NCI-H345 treated with DMSO at 0.1 percent for 48 hours (cell line): ENCODE measurements around the gene NEDD9.

Experiments used
- DNase-seq: peaks from one replicate; lab custom pipeline; 2025; ENCODE audit not compliant: unreplicated experiment; lab: John Stamatoyannopoulos, UW

The NEDD9 gene

DNA sequence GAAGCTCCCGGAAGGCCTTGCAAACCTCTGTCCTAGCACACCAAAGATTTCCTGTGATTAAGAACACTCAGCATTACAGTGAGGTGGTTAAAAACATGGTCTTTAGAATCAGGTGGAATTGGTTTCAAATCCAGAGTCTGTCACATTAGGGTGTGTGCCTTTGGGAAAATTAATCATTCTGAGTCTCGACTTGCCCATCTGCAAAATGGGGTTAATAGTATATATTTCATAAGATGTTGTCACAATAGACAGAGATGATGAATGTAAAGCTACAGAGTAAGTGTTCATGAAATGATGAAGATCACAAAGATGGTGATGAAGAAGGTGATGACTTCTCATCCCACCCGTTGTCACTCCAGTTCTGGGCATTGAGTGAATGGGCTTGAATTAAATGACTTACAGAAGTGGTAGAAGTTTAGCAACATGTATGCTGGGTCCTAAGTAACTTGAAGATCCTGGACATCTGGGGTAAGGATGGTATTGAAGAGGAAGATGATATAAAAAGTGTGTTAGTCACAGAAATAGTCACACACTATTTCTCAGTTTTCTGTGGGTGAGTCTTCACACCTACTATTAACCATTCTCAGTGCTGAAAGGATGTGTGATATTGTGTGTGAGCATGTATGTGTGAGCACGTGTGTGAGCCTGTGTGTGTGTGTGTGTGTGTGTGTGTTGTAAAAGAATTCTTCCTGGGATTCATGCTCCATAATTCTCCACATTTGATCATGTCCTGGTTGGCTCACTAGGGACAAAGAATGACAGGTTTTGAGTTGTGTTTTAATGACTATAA is 28.0 kb upstream of the NEDD9 start:
- no peak for DNase-seq

DNA sequence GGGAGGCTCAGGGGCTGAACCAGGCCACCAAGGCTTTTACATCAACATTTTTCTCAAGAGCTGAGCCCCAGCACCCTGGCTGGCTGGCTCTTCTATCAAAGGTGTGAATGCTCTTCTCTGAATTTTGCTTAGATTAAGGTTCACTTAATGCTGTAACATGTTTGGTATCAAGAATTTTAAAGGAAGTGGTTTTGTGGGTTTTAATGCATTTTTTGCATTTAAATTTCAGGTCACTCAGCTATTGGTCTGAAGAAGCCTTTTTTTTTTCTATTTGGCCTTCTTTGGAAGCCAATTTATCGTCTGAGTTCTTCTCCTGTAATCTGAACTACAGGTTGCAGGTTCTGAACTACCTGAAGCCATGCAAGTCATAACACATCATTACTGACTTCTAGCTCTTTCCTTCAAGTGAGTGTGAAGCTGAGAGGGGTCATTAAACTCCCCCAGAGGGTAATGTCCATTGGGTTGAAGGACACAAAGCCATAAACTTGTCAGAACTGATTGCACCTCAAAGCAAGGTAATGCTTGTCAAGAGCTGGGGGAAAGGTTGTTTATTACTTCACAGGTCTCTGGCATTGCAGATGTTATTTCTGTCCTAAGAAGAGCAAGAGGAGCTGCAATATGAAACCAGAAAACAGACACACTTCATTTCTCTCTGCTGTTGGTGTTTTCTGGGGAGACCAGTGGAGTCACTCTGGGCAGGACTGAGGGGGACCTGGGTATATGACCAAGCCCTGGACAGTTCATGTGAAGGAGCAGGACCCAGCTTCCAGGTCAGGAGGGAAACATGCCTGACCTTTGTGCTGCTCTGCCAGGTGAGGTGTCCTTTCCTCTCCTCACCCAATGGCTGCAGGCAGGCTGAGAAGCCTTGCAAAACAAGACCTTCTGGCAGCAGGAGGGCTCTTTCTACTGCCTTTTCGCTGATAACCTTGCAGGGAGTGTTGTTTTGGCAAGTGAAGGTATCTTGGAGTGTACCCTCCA is 26.1 kb upstream of the NEDD9 start:
- no peak for DNase-seq

DNA sequence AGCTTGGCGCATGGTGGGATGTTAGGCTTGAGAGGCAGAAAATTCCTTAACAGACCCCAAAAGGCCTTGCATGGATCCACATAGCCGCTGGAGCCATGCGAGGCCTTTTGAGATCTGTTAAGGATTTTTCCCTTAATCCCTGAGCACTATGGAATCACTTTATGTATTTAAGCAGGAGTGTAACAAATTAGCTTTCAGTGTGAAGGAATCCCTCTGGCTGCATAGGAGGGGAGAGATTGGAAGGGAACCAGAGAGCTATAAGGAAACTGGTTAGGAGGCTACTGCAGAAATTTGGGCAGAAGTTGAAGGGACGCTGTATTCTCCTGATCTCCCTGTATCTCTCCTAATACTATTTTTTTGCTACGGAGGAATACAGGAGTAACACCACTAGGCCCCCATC is 23.1 kb upstream of the NEDD9 start:
- no peak for DNase-seq

DNA sequence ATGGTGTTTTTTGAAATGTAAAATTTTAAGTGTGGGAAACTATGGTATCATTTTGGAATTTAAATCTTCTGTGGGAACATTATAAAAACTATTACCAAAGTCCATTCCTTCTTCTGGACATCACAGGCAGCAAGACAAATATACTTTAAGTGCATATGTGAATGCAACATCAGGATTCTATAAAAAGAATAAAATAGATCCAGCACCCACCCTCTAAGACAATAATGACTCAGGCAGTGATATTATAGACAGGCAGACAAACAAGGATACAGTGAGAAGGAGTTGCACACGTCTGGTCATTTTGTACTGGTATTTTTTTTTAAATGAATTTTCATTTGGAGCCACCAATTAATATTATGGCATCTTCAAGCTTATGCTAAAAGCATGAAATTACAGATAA is 21.1 kb upstream of the NEDD9 start:
- DNase-seq, result no peak

DNA sequence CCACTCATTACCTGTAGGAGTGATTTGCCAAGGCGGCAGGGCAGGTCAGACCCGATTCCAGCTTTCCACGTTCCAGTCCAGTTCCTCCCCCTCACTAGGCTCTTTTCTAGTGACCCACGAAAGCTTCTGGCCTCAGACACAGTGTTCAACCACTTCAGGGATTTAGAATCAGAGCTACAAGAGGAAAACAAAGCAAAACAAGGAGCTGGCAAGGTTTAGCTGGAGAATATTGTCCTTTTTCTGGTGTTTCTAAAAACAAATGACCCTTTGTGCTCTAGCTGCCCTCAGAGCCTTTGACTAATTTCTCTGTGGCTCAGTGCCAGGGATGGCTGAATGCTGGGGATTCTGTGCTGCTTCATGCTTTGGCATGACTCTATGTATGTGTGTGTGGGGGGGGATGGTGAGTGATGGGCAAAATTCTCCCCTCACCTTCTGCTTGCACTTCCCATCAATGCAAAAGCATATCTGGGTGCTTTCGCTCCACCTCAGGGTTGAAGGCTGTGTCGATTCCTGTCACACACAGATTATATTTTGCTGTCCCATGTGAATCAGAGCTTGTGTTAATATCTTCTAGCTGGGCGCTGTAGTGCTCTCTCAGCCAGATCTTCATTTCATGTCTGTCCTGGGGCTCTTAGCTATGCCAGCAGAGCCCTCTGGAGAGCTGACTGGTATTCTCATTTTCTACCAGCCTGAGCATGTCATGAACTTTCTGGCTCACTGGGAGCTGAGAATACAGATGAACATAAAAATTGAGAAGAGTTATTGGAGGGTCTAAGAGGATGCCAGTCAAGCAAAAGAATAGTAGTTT is 19.3 kb upstream of the NEDD9 start:
- no peak for DNase-seq

DNA sequence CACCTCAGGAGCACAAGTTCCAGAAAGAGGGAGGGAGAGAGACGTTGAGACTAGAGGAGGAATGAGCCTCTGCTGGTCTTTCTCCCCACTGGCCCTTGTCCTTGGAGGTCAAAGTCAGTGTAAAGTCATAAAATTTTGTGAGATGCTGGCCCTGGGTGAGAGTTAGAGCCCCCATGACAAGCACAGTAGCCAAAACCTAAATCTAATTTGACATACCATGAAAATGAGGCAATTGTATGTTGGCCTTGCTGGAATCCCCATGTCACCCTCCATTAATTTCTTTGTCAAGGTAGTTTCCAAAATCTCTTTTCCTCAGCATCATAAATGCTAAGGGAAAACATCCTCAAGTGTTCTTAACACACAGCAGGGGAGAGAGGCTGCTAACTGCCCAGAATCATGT is 17.6 kb upstream of the NEDD9 start:
- DNase-seq, result no peak

DNA sequence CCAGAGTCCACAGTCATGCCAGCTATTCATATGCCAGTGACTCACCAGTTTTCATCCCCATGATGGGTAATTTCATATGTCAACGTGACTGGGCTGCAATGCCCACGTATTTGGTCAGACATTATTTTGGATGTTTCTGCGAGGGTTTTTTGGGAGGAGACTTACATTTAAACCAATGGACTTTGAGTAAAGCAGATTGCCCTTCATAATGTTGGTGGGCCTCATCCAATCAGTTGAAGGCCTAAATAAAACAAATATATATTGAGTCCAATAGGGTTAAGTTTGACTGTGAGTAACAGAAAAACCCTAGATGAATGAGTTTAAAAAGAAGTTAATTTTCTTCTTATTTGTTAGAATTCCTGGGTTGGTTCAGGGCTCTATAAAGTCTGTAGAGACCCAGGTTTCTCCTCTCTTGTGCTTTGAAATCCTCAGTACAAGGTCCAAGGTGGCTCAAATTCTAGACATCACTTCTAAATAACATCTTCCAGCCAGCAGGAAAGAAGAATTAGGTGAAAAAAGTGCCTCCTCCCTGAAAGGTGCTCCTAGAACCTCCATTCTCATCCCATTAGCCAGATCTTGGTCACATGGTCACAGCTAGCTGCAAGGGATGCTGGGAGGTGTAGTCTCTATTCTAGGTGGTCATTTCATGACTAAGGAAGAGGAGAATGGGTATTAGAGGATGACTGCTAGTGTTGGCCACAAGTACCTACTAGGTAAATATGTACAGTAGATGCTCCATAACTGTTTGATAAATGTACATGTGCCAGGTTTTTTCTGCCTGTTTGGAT is 16.7 kb upstream of the NEDD9 start:
- DNase-seq, result no peak

DNA sequence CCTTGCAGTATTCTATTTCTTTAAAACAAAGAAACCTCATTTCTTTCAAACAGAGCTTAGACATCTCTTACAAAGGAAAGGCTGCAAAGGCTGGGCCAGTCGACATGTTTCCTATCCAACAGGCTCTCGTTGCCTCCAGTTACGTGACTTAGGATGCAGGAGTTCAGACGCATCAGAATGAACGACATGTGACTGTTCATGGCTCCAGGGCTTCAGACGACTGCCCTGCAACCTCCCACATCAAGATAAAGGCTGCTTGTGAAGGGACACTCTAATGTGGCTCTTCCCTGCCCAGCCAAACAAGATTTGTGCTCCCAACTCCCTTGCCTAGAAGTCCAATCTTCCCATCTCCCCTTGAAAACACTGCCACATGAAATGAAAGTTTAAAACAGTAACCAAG is 14.3 kb upstream of the NEDD9 start:
- no peak for DNase-seq

DNA sequence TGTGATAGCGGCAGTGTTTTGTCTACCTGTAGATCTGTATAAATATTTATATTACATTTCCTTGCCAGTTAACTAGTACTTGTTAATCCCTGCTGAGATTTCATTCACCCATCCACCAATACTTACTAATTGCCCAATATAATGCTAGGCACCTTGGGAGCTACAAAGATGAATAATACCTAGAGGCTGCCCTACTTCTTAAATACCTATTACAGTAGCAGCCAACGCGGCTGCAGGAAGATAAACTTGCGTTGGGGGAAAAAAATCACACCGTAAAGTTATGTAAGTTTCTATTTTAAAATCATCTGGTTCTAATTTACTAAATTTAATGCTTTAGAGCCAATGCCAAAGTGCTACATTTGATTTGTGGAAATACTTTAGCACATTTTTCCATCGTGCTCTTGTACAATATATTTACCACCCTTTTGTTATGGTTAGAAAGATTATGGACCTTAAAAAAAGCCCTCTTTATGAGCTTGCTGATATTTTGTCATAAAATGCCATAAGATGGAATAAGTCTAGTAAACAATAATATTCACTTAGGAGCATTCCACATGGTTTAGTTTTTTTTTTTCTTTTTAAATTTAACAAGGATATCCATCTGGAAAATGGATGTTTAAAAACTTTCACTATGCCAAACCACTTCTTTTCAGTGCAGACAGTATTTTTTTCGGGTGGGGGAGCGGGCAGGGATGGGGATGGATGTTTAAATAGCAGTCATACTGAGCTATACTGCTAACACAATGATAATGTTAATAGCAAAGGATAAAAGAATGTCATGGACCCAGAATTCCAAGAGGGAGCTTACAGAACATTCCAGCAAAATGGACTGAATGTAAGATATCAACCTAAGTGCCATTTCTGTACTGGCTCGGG is 13.2 kb upstream of the NEDD9 start:
- DNase-seq, result no peak

DNA sequence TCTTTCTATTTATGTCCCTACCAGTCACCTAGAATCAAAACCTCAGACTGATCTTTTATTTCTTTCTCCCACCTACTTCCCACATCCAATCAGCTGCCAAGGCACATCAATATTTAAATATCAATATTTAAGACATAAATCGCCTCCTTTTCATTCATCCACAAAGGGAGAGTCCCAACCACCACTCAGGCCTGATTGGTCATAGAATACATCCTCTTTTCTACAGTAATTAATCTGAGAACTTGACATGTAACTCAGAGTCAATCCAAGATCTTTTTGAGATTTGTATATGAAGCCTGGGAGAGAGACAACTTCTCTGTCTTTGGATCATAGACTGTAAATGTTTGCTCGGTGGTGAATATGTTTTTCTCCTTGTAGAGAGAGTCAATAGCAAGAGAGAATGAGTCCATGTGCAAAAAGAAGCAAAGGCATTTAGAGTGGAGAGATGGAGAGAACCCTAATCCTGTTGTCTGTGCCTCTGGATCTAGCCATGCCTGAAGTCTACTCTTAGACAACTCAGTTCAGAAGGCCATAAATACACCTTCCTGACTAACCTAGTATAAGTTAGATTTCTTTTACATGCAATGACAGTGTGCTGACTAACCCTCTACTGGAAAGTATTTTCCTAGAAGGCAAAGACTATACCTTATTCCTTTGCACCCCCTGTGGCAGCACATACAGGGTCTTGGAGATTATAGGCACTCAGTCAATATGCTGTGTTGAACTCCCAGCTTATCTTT is 12.1 kb upstream of the NEDD9 start:
- no peak for DNase-seq

DNA sequence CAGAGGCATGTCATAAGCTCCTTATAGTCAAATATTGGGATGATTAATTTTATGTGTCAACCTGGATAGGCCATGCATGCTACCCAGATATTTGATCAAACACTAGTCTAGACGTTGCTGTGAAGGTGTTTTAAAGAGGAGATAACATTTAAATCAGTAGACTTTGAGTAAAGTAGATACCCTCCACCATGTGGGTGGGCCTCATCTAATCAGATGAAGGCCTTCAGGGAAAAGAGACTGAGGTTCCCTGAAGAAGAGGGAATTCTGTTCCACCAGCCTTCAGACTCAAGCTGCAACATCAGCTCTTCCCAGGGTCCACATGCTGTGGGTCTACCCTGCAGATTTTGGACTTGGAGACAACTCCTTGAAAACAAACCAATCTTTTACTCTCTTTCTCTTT is 11.4 kb upstream of the NEDD9 start:
- no peak for DNase-seq

DNA sequence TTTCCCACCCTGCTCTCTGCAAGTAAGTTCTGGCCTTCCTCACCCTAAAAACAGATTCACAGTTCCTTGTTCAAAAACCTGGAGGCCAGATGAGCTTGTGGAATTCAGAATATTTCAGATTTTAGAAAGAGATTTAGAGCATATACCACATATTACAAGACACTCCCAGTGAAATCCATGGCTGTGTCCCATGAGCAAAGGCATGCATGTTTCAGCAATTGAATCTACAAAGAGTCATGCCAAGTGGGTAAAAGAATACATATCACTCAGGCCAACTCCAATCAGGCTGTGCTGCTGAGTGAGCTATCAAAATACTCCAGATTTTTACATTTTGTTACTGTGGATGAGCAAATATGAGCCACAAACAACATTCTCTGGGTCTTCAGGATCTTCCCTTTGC is 10.2 kb upstream of the NEDD9 start:
- DNase-seq, result no peak

DNA sequence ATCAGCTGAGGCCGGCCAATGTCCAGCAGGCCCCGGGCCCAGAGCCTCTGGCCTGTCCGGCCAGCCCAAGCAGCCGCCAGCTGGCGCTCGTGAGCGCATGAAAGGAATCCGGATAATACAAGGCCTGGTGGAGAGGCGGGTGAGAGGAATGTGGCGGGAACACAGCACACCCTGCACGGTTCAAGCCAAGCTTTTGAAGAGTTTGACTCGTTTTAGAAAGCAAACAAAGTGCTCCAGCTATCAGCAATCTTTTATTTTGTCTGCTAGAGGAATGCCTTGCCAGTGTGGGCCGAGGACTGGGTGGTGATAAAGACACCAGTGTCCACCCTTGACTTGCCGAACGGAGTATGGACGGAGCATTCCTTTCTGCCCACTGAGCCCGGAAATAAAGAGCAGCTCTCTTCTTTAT is 9.3 kb upstream of the NEDD9 start:
- no peak for DNase-seq

DNA sequence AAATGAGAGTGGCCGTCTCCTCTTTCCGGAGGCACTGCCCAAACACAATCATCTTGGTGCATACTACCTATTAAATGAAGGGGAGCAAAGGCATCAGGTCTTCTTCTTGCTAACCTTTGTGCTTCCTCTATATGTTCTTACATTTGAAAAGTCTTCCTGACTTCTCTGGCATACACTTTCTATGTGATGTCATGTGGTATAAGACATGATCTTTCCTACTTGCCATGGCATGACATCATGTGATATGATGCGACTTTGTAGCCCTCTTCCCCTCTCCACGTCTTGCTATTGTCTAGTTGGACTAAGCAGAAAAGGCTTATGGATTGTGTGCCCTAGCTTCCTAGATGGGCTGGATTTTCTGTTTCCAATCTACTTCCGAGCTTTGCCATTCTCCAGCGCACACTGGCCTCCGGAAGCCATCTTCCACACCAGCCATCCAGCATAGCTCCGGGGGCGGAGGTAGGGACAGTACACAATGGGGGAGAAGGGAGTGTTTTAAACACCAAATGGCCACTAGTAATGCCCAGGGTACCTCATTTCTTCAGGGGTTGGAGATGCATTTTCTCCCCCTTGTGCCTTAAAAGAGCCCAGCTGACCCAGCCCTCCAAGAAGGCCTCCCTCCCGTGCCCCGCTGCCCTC is 8.8 kb upstream of the NEDD9 start:
- no peak for DNase-seq

DNA sequence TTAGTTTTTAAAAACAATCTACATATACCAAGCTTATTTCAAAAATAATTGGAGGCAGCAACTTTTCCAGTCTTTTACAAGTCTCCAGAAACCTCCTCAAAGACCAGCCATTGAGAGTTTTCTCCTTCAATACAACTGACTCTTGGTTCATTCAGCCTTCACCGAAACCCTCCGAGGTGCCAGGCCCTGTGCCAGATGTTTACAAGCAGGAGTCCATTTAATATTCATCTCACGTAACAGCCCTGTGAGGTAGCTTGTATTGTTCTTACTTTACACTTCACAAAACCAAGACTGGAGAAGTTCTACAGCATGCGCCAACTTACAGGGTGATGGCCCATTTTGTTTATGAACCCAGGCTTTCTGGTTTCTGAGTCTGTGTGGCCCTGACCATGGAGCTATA is 5.5 kb upstream of the NEDD9 start:
- DNase-seq, result no peak

DNA sequence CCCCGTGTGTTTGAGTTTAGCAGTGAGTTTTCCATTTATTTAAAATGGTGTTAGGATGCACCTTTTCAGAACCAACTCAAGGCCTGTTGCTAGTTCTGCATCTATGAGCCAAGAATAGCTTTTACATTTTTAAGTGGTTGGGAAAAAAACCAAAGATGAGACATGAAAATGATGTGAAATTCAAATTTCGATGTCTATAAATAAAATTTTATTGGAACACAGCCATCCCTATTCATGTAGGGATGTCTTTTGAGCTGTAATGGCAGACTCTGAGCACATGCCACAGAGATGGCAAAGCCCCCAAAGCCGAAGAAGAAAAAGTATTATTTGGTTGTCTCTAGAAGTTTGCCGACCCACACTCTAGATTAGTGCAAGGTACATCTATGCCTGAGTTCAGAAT is 5.0 kb upstream of the NEDD9 start:
- DNase-seq, result no peak

DNA sequence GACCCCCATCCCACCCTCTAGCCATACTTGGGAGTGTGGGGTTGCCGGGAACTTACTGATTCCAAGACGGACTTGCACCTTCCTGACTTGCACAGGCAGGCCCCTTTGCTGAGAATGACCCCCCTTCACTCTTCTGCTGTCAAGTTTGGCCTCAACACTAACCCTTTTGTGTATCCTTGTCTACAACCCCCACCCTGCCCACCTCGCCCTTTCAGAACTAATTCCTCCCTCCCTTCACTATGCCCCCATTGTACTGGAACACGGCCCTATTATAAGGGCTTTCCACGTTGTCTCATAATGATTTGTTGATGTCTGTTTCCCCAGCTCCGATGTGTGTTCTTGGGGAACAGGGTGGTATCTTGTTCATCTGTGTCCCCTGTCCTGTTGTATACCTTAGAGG is 4.4 kb upstream of the NEDD9 start:
- no peak for DNase-seq

DNA sequence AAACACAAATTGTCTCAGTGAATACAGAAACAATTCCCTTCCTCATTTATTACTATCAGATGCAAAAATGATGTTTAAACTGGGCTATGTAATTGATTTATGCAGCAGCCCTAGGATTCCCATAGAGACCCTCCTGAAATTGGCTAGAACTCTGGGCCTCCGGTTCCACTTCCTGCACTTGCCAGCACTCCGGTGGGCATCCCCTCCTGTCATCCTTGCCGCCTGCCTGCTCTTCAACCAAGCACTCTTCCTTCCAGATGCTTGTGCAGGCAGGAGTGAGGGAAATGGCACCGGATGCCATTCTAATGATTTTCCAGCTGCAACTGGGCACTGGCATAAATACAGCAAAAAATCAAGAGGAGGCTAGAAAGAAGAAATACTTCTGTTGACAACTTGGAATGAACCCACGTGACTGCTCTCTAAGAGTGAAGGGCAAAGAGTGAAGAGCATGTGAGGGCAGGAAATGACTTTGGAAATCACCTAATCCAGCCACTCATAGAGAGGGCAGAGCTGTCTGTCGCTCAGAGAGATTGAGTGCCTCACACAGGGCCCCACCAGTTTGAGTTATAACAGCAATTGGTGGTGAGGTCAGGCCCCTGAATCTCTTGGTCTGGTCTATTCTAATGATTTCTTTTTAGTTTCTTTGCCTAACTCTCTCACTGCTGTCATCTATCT is 3.7 kb upstream of the NEDD9 start:
- no peak for DNase-seq
